ENCODE data around the gene RAB34.
A peak's percentile ranks its signal among the peaks of the same experiment; 100 is the strongest.

RAB34 gene

DNA sequence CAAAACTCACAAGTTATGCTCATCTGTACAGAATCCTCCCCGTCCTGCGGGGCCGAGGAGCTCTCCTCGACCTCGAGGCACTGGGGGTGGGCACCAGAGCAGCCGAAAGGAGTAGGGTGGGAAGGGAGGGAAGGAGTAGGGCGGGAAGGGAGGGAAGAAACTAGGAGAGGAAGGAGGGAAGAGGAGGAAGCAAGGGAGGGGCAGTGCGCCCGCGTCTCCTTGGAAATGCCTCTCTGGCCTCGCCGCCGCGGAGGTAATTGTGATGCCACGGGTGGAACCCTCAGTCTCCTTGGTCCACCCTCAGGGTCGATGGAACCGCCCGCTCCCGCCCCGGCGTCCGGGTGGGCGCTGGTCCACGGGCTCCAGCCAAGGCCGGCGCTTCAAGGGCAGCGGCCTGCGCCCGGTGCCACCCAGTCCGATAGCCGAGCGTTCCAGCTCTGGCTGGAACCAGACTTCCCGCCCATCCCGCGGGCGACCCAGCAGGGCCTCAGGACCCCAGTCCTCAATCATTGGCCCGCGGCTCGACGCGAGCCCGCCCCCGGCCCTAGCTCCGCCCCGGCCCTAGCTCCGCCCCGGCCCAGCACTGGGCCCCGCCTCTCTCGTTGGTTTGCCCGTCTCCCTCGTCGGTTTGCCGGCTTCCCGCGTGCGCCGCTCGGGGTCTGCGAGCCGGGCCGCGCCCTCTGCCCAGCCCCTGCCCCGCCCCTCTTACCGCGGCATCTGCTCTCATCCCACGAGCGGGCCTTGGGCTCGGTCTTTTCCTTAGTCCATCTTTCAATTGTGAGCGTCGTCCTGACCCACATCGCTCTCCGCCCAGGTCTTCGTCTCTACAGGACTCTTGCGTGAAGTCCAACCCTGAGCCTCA is 6.6 kb downstream of the RAB34 start:
- Histone ChIP-seq H3K36me3 (ENCODE audit: control insufficient read depth in 2 of 2, insufficient read depth in 1 of 2, low read length in 2 of 2) (peaks cover 10 to 38% of the 10 kb centered on the region in 2 experiments; a peak in 2 of 3 replicates), H3K27ac (ENCODE audit: extremely low read depth, low read depth, low read length) (peak overlapping the region; percentile 89), H3K4me3 (ENCODE audit: low read depth, low read length) (peak overlapping the region; percentile 51), H3K9me3 (ENCODE audit: control insufficient read depth, insufficient read depth, low read depth, low read length) (no peaks in the 10 kb centered on the region), H3K4me1 (ENCODE audit: control insufficient read depth, insufficient read depth, low read length) (peaks cover 3% of the 10 kb centered on the region)
- CTCF ChIA-PET: interaction anchor here (0.5 to 2.8 kb wide), 10 partner anchors 9 to 406 kb away, joined by 3 to 19 read pairs (median 4); partner anchors contain the start of genes NEK8, SDF2, SUPT6H and TLCD1
- POLR2A ChIA-PET: interaction anchor here (0.6 to 10.5 kb wide), 28 partner anchors 9 to 1158 kb away, joined by 3 to 190 read pairs (median 5); partner anchors contain the start of genes BLTP2, FAM222B, NEK8 and PHF12
- 0 out of 2 replicates have a peak, but pooled peaks have one; percentile 6 for TF ChIP-seq HOXC10 (CRISPR knock-in tag; IDR thresholded peaks at IDR 0.05)
- TF ChIP-seq ZNF521 (tag by site-specific recombination; IDR thresholded peaks at IDR 0.05): no peak
- TF ChIP-seq, protein P1, sequence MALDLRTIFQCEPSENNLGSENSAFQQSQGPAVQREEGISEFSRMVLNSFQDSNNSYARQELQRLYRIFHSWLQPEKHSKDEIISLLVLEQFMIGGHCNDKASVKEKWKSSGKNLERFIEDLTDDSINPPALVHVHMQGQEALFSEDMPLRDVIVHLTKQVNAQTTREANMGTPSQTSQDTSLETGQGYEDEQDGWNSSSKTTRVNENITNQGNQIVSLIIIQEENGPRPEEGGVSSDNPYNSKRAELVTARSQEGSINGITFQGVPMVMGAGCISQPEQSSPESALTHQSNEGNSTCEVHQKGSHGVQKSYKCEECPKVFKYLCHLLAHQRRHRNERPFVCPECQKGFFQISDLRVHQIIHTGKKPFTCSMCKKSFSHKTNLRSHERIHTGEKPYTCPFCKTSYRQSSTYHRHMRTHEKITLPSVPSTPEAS (tag by site-specific recombination; IDR thresholded peaks at IDR 0.05): 0 out of 2 replicates have a peak, but pooled peaks have one; percentile 15
- TF ChIP-seq MZF1 (tag by site-specific recombination; IDR thresholded peaks at IDR 0.05; ENCODE audit: borderline replicate concordance): peak; percentile 31; the same call in 1 of the 2 replicates
- TF ChIP-seq FEZF1 (tag by site-specific recombination; IDR thresholded peaks at IDR 0.05): no peak
- TF ChIP-seq, protein P2, sequence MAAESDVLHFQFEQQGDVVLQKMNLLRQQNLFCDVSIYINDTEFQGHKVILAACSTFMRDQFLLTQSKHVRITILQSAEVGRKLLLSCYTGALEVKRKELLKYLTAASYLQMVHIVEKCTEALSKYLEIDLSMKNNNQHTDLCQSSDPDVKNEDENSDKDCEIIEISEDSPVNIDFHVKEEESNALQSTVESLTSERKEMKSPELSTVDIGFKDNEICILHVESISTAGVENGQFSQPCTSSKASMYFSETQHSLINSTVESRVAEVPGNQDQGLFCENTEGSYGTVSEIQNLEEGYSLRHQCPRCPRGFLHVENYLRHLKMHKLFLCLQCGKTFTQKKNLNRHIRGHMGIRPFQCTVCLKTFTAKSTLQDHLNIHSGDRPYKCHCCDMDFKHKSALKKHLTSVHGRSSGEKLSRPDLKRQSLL (tag by site-specific recombination; IDR thresholded peaks at IDR 0.05): no peak
- TF ChIP-seq ZNF175 (tag by site-specific recombination; IDR thresholded peaks at IDR 0.05): no peak
- TF ChIP-seq ZNF394 (tag by site-specific recombination; IDR thresholded peaks at IDR 0.05; ENCODE audit: borderline replicate concordance): peak; percentile 44; the same call in 1 of the 2 replicates
- no peak for TF ChIP-seq ZSCAN16 (tag by site-specific recombination; IDR thresholded peaks at IDR 0.05)
- peak; percentile 51; the same call in 1 of the 2 replicates for TF ChIP-seq ZBTB48 (tag by site-specific recombination; IDR thresholded peaks at IDR 0.05)
- TF ChIP-seq ZNF776 (tag by site-specific recombination; IDR thresholded peaks at IDR 0.05; ENCODE audit: borderline replicate concordance): no peak
- TF ChIP-seq, protein P3, sequence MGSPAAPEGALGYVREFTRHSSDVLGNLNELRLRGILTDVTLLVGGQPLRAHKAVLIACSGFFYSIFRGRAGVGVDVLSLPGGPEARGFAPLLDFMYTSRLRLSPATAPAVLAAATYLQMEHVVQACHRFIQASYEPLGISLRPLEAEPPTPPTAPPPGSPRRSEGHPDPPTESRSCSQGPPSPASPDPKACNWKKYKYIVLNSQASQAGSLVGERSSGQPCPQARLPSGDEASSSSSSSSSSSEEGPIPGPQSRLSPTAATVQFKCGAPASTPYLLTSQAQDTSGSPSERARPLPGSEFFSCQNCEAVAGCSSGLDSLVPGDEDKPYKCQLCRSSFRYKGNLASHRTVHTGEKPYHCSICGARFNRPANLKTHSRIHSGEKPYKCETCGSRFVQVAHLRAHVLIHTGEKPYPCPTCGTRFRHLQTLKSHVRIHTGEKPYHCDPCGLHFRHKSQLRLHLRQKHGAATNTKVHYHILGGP (tag by site-specific recombination; IDR thresholded peaks at IDR 0.05): no peak
- TF ChIP-seq ZNF76 (tag by site-specific recombination; IDR thresholded peaks at IDR 0.05; ENCODE audit: borderline replicate concordance, low read depth): peak; percentile 83
- TF ChIP-seq, protein P4, sequence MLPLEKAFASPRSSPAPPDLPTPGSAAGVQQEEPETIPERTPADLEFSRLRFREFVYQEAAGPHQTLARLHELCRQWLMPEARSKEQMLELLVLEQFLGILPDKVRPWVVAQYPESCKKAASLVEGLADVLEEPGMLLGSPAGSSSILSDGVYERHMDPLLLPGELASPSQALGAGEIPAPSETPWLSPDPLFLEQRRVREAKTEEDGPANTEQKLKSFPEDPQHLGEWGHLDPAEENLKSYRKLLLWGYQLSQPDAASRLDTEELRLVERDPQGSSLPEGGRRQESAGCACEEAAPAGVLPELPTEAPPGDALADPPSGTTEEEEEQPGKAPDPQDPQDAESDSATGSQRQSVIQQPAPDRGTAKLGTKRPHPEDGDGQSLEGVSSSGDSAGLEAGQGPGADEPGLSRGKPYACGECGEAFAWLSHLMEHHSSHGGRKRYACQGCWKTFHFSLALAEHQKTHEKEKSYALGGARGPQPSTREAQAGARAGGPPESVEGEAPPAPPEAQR (tag by site-specific recombination; IDR thresholded peaks at IDR 0.05): no peak
- TF ChIP-seq ZNF623 (tag by site-specific recombination; IDR thresholded peaks at IDR 0.05): no peak
- TF ChIP-seq ZNF626 (tag by site-specific recombination; IDR thresholded peaks at IDR 0.05): no peak
- TF ChIP-seq ZNF404 (tag by site-specific recombination; IDR thresholded peaks at IDR 0.05): no peak
- no peak for TF ChIP-seq ZNF138 (tag by site-specific recombination; IDR thresholded peaks at IDR 0.05; ENCODE audit: borderline replicate concordance)
- TF ChIP-seq KLF10 (tag by site-specific recombination; IDR thresholded peaks at IDR 0.05): peak; percentile 99
- TF ChIP-seq GLIS1 (tag by site-specific recombination; IDR thresholded peaks at IDR 0.05): peak; percentile 14; the same call in 1 of the 2 replicates
- TF ChIP-seq SCRT1 (tag by site-specific recombination; IDR thresholded peaks at IDR 0.05; ENCODE audit: borderline replicate concordance): no peak
- no peak for TF ChIP-seq ZNF211 (tag by site-specific recombination; IDR thresholded peaks at IDR 0.05; ENCODE audit: low read depth)
- TF ChIP-seq, protein P5, sequence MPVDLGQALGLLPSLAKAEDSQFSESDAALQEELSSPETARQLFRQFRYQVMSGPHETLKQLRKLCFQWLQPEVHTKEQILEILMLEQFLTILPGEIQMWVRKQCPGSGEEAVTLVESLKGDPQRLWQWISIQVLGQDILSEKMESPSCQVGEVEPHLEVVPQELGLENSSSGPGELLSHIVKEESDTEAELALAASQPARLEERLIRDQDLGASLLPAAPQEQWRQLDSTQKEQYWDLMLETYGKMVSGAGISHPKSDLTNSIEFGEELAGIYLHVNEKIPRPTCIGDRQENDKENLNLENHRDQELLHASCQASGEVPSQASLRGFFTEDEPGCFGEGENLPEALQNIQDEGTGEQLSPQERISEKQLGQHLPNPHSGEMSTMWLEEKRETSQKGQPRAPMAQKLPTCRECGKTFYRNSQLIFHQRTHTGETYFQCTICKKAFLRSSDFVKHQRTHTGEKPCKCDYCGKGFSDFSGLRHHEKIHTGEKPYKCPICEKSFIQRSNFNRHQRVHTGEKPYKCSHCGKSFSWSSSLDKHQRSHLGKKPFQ (tag by site-specific recombination; IDR thresholded peaks at IDR 0.05): no peak

Data from HEK293 (cell line).